DOHH2 (cell line): Measurements from ENCODE around the gene ZBTB38.

ENCODE experiments used
- H3F3A ChIP-seq: fragments of 200-600 bp; sonication (generic), shearing (Covaris generic); 2 replicates; pipeline ENCODE4 v1.6.0; 2016; ENCODE audit warnings: antibody characterized with exemption, mild to moderate bottlenecking; ENCODE audit not compliant: control insufficient read depth, insufficient read depth
- H3K27ac ChIP-seq: fragments of 200-600 bp; sonication (generic); 2 replicates; pipeline ENCODE4 v1.5.1; 2014; ENCODE audit warnings: low read depth, mild to moderate bottlenecking, low read length, moderate library complexity
- H3K27me3 ChIP-seq: fragments of 200-600 bp; sonication (generic); 2 replicates; pipeline ENCODE4 v1.6.1; 2014; ENCODE audit warnings: mild to moderate bottlenecking, low read length, mixed read lengths; ENCODE audit not compliant: control insufficient read depth
- H3K36me3 ChIP-seq: fragments of 200-600 bp; sonication (generic); 2 replicates; pipeline ENCODE4 v1.6.1; 2014; ENCODE audit warnings: mild to moderate bottlenecking, low read length, moderate library complexity, mixed read lengths; ENCODE audit not compliant: control insufficient read depth
- H3K4me1 ChIP-seq: fragments of 200-600 bp; sonication (generic); 2 replicates; pipeline ENCODE4 v1.6.1; 2014; ENCODE audit warnings: mild to moderate bottlenecking, low read length, mixed read lengths; ENCODE audit not compliant: control insufficient read depth
- H3K4me2 ChIP-seq: fragments of 200-600 bp; sonication (generic); 2 replicates; pipeline ENCODE4 v1.6.0; 2014; ENCODE audit warnings: mild to moderate bottlenecking, low read length, moderate library complexity
- H3K4me3 ChIP-seq: fragments of 200-600 bp; sonication (generic); 2 replicates; pipeline ENCODE4 v1.5.1; 2014; ENCODE audit warnings: mild to moderate bottlenecking, low read length, mixed read lengths
- H3K79me2 ChIP-seq: fragments of 200-600 bp; sonication (generic); 2 replicates; pipeline ENCODE4 v1.6.1; 2014; ENCODE audit warnings: mild to moderate bottlenecking, low read length, mixed read lengths; ENCODE audit not compliant: control insufficient read depth
- H3K9me2 ChIP-seq: fragments of 200-600 bp; sonication (generic); replicated peaks from 2 replicates; pipeline ENCODE4 v1.6.1; 2014; ENCODE audit warnings: mild to moderate bottlenecking, low read length, mixed read lengths; ENCODE audit not compliant: control insufficient read depth
- H3K9me3 ChIP-seq: fragments of 200-600 bp; sonication (generic); 2 replicates; pipeline ENCODE4 v1.6.1; 2014; ENCODE audit warnings: antibody characterized with exemption, low read length, mixed read lengths; ENCODE audit not compliant: control insufficient read depth, insufficient read depth
- H4K20me1 ChIP-seq: fragments of 200-600 bp; sonication (generic); 2 replicates; pipeline ENCODE4 v1.6.0; 2014; ENCODE audit warnings: low read depth, mild to moderate bottlenecking, antibody characterized with exemption, low read length, moderate library complexity; ENCODE audit not compliant: control insufficient read depth, insufficient read depth
- CTCF ChIP-seq: fragments of 200-600 bp; sonication (generic); IDR thresholded peaks from one replicate; pipeline ENCODE4 v1.5.1; 2014; ENCODE audit warnings: antibody characterized with exemption, mild to moderate bottlenecking, low read depth, low read length; ENCODE audit not compliant: poor library complexity, severe bottlenecking
- EZH2phosphoT487 ChIP-seq: fragments of 200-600 bp; sonication (generic); IDR thresholded peaks from 2 replicates; pipeline ENCODE4 v1.6.1; 2017; ENCODE audit warnings: borderline replicate concordance, mild to moderate bottlenecking, antibody characterized with exemption, low read length, moderate library complexity, mixed read lengths

ZBTB38 gene

GRCh38 chr3:141328286-141329166, 39.8 kb upstream of the ZBTB38 start:
- Histone ChIP-seq H4K20me1 (no peaks in the 10 kb centered on the region), H3K9me2 (no peaks in the 10 kb centered on the region), H3K9me3 (no peaks in the 10 kb centered on the region), H3K27me3 (no peaks in the 10 kb centered on the region; the same call in 1 of the 2 replicates), H3K4me2 (no peak overlapping the region), H3K27ac (no peak overlapping the region), H3K79me2 (no peaks in the 10 kb centered on the region), H3F3A (no peaks in the 10 kb centered on the region), H3K4me1 (no peaks in the 10 kb centered on the region), H3K4me3 (no peak overlapping the region), H3K36me3 (no peaks in the 10 kb centered on the region)
- TF ChIP-seq EZH2phosphoT487: no peak
- no peak for TF ChIP-seq CTCF

GRCh38 chr3:141330235-141330634, 38.1 kb upstream of the ZBTB38 start:
- TF ChIP-seq EZH2phosphoT487: no peak
- TF ChIP-seq CTCF: no peak
- no peaks in the 10 kb centered on the region for H3K9me2 ChIP-seq
- H3K9me3 ChIP-seq: no peaks in the 10 kb centered on the region
- no peaks in the 10 kb centered on the region; the same call in 1 of the 2 replicates for H3K27me3 ChIP-seq
- H3K4me2 ChIP-seq: no peak overlapping the region
- no peaks in the 10 kb centered on the region for H3K36me3 ChIP-seq
- H3F3A ChIP-seq: no peaks in the 10 kb centered on the region
- no peaks in the 10 kb centered on the region for H3K4me1 ChIP-seq
- H4K20me1 ChIP-seq: no peaks in the 10 kb centered on the region
- no peaks in the 10 kb centered on the region for H3K79me2 ChIP-seq
- no peak overlapping the region for H3K4me3 ChIP-seq
- H3K27ac ChIP-seq: no peak overlapping the region

GRCh38 chr3:141330718-141331376, 37.5 kb upstream of the ZBTB38 start:
- H3F3A ChIP-seq: no peaks in the 10 kb centered on the region
- H3K9me3 ChIP-seq: no peaks in the 10 kb centered on the region
- H3K9me2 ChIP-seq: no peaks in the 10 kb centered on the region
- no peak overlapping the region for H3K4me3 ChIP-seq
- no peaks in the 10 kb centered on the region for H3K36me3 ChIP-seq
- no peaks in the 10 kb centered on the region; the same call in 1 of the 2 replicates for H3K27me3 ChIP-seq
- no peak for TF ChIP-seq CTCF
- TF ChIP-seq EZH2phosphoT487: no peak
- no peak overlapping the region for H3K4me2 ChIP-seq
- no peak overlapping the region for H3K27ac ChIP-seq
- no peaks in the 10 kb centered on the region for H4K20me1 ChIP-seq
- H3K79me2 ChIP-seq: no peaks in the 10 kb centered on the region
- no peaks in the 10 kb centered on the region for H3K4me1 ChIP-seq
